HepG2 (cell line): Measurements from ENCODE around the gene EVA1A. TPM values are rescaled to one million over a fixed set of nuclear protein-coding genes. Genes with fewer than 3 reads are reported as not detected.
A peak's percentile ranks its signal among the peaks of the same experiment; 100 is the strongest.

Source experiments
- EHMT2 ChIP-seq: fragments of 200-600 bp; sonication (generic); IDR thresholded peaks from 2 replicates; pipeline ENCODE4 v1.7.0; 2017; ENCODE audit warnings: antibody characterized with exemption, low read depth, low read length, borderline replicate concordance
- GTF3A ChIP-seq: sonication (generic); formaldehyde crosslinking; conservative IDR thresholded peaks from 2 replicates; pipeline ENCODE4 v1.4.0; 2020; ENCODE audit warnings: mild to moderate bottlenecking, missing genetic modification reagents
- KDM2A ChIP-seq: sonication (generic); formaldehyde crosslinking; IDR thresholded peaks from 2 replicates; pipeline ENCODE4 v1.4.0; 2020; ENCODE audit warnings: low read depth, missing genetic modification reagents, borderline replicate concordance
- KDM4B ChIP-seq: sonication (generic); formaldehyde crosslinking; IDR thresholded peaks from 2 replicates; pipeline ENCODE4 v1.4.0; 2020; ENCODE audit warnings: missing genetic modification reagents
- PPARG ChIP-seq: conservative IDR thresholded peaks from 2 replicates; pipeline ENCODE4 v1.6.1; 2016; ENCODE audit warnings: missing biosample characterization, missing genetic modification reagents
- SRSF4 ChIP-seq: fragments of 200-400 bp; formaldehyde crosslinking; IDR thresholded peaks from one replicate; pipeline ENCODE4 v1.6.1; 2018; ENCODE audit warnings: mild to moderate bottlenecking, low read depth, low read length, moderate library complexity; ENCODE audit not compliant: poor library complexity, severe bottlenecking
- TRIM24 ChIP-seq: sonication (generic); formaldehyde crosslinking; IDR thresholded peaks from 2 replicates; pipeline ENCODE4 v1.8.0; 2022; ENCODE audit warnings: mild to moderate bottlenecking, missing genetic modification reagents
- ZFP1 ChIP-seq: IDR thresholded peaks from 2 replicates; pipeline ENCODE4 v1.6.1; 2016
- ZFP36 ChIP-seq: fragments of 150-350 bp; IDR thresholded peaks from 2 replicates; pipeline ENCODE4 v1.6.1; 2018; ENCODE audit warnings: borderline replicate concordance, low read length, low read depth; ENCODE audit not compliant: partially characterized antibody
- ZNF225 ChIP-seq: sonication (generic); formaldehyde crosslinking; IDR thresholded peaks from 2 replicates; pipeline ENCODE4 v1.4.0; 2020; ENCODE audit warnings: mild to moderate bottlenecking, missing genetic modification reagents
- ZNF569 ChIP-seq: sonication (generic); formaldehyde crosslinking; IDR thresholded peaks from 2 replicates; pipeline ENCODE4 v1.5.0; 2020; ENCODE audit warnings: mild to moderate bottlenecking, missing genetic modification reagents, moderate library complexity, borderline replicate concordance
- ZNF678 ChIP-seq: sonication (generic); formaldehyde crosslinking; IDR thresholded peaks from 2 replicates; pipeline ENCODE4 v1.4.0; 2020; ENCODE audit warnings: mild to moderate bottlenecking, missing genetic modification reagents
- ZNF782 ChIP-seq: sonication (generic); formaldehyde crosslinking; IDR thresholded peaks from 2 replicates; pipeline ENCODE4 v1.4.0; 2020; ENCODE audit warnings: missing genetic modification reagents, mild to moderate bottlenecking, borderline replicate concordance
- ZSCAN12 ChIP-seq: sonication (generic); formaldehyde crosslinking; IDR thresholded peaks from 2 replicates; pipeline ENCODE4 v1.9.0; 2021; ENCODE audit warnings: mild to moderate bottlenecking, missing genetic modification reagents
- polyA plus RNA-seq, 8 experiments: library from polyadenylated mRNA; depleted of rRNA in 3 of 8; stranded (reverse) in 7 of 8; unstranded in 1 of 8; fragments of >200 nt; fragmentation: Illumina TruSeq in 4 of 8; extraction: Trizol in 4 of 8; gene quantifications; 2 replicates each; pipeline versions ENCODE4 v1.2.1 to v1.2.3, GENCODE V29; 2011 to 2016; ENCODE audit warnings: low read depth in 4 of 8, missing spikeins in 1 of 8, mixed read lengths in 1 of 8; ENCODE audit not compliant: insufficient read depth in 1 of 8
- total RNA-seq, 5 experiments: library from RNA; depleted of rRNA; stranded (reverse); fragments of >200 nt; fragmentation: Illumina TruSeq; extraction: Trizol; gene quantifications; 2 replicates each; pipeline ENCODE4 v1.2.3, GENCODE V29; 2016; ENCODE audit warnings: low read depth in 1 of 5
- TF ChIP-seq, protein P1 (sequence below): sonication (generic); formaldehyde crosslinking; IDR thresholded peaks from 2 replicates; pipeline ENCODE4 v1.4.0; 2020; ENCODE audit warnings: missing genetic modification reagents, mild to moderate bottlenecking, borderline replicate concordance
- TF ChIP-seq, protein P2 (sequence below): IDR thresholded peaks from 2 replicates; pipeline ENCODE4 v1.6.1; 2016
- TF ChIP-seq, protein P3 (sequence below): sonication (generic); formaldehyde crosslinking; IDR thresholded peaks from 2 replicates; pipeline ENCODE4 v1.8.0; 2022; ENCODE audit warnings: missing genetic modification reagents, low read depth, mild to moderate bottlenecking, borderline replicate concordance
- TF ChIP-seq, protein P4 (sequence below): sonication (generic); formaldehyde crosslinking; conservative IDR thresholded peaks from 2 replicates; pipeline ENCODE4 v1.8.0; 2022; ENCODE audit warnings: mild to moderate bottlenecking, moderate library complexity, missing genetic modification reagents
- TF ChIP-seq, protein P5 (sequence below): sonication (generic); formaldehyde crosslinking; IDR thresholded peaks from 2 replicates; pipeline ENCODE4 v1.4.0; 2020; ENCODE audit warnings: mild to moderate bottlenecking, missing genetic modification reagents

EVA1A gene
- total and polyA plus RNA-seq, 2 of the 13 experiments (the other 11 are each of a cell fraction or from before 2014, with no cell fraction given): 57.5 to 57.8 TPM

DNA sequence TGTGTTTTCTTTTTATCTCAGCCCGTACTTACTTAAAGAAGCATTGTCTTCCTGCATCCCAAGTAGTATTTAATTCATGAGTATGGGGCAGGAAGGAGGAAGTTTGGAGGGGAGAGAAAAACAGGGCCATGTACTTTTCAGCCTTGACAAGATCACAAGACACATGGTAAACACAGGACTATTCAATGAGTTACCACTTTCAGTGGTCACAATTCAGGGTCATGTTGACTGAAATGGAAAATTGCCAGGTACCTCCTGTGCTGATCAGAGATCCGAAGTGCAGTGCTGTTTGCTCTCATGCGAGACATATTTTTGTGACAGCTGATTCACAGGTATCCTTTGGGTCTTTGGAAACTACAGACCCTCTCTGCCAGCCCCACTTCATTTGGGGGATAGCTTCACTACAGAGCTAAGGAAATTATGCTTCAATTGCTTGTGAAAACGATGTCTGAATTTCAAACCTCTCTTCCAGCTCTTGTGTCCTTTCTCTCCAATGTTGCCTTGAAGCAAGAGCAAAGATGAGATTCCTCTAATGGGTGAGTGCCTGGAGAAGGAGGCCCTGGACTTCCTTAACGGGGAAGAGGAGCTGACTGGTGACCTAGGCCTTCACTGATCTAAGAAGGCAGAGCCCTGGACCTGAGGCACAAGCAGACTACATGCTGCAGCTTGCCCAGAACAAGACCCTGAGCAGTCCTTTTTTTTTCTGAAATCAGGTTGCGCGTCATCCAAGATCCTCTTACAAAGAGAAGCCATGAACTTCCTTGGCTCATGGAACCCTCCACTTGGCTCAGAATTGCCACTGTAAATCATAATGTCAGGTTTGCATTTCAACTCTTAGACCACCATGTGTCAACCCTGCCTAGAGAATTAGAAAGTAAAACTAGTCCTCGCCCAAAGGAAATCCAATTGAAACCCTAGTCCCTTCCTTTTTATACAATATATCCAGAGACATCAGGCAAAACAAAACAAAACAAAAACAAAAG, 44.1 kb downstream of the EVA1A start (continued):
- peak; percentile 45; the same call in 1 of the 2 replicates for TF ChIP-seq EHMT2
- no peak; the same call in 1 of the 2 replicates for TF ChIP-seq TRIM24 (CRISPR knock-in tag)
- TF ChIP-seq, protein P1, sequence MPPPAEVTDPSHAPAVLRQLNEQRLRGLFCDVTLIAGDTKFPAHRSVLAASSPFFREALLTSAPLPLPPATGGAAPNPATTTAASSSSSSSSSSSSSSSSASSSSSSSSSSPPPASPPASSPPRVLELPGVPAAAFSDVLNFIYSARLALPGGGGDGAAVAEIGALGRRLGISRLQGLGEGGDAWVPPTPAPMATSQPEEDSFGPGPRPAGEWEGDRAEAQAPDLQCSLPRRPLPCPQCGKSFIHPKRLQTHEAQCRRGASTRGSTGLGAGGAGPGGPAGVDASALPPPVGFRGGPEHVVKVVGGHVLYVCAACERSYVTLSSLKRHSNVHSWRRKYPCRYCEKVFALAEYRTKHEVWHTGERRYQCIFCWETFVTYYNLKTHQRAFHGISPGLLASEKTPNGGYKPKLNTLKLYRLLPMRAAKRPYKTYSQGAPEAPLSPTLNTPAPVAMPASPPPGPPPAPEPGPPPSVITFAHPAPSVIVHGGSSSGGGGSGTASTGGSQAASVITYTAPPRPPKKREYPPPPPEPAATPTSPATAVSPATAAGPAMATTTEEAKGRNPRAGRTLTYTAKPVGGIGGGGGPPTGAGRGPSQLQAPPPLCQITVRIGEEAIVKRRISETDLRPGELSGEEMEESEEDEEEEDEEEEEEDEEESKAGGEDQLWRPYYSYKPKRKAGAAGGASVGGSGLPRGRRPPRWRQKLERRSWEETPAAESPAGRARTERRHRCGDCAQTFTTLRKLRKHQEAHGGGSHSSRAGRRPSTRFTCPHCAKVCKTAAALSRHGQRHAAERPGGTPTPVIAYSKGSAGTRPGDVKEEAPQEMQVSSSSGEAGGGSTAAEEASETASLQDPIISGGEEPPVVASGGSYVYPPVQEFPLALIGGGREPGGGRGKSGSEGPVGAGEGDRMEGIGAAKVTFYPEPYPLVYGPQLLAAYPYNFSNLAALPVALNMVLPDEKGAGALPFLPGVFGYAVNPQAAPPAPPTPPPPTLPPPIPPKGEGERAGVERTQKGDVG (CRISPR knock-in tag): no peak; the same call in 1 of the 2 replicates
- peak; percentile 35; the same call in 1 of the 2 replicates for TF ChIP-seq GTF3A (CRISPR knock-in tag)
- TF ChIP-seq ZFP36: no peak
- TF ChIP-seq, protein P2, sequence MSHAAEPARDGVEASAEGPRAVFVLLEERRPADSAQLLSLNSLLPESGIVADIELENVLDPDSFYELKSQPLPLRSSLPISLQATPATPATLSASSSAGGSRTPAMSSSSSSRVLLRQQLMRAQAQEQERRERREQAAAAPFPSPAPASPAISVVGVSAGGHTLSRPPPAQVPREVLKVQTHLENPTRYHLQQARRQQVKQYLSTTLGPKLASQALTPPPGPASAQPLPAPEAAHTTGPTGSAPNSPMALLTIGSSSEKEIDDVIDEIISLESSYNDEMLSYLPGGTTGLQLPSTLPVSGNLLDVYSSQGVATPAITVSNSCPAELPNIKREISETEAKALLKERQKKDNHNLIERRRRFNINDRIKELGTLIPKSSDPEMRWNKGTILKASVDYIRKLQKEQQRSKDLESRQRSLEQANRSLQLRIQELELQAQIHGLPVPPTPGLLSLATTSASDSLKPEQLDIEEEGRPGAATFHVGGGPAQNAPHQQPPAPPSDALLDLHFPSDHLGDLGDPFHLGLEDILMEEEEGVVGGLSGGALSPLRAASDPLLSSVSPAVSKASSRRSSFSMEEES (CRISPR knock-in tag): peak; percentile 100
- no peak for TF ChIP-seq ZNF678 (CRISPR knock-in tag)
- 0 out of 2 replicates have a peak, but pooled peaks have one; percentile 52 for TF ChIP-seq ZNF782
- no peak for TF ChIP-seq ZNF225 (CRISPR knock-in tag)
- TF ChIP-seq, protein P3, sequence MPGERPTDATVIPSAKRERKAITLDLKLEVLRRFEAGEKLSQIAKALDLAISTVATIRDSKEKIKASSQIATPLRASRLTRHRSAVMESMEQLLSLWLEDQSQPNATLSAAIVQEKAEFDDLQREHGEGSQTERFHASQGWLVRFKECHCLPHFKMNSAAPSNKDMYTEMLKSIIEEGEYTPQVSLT: no peak
- TF ChIP-seq, protein P4, sequence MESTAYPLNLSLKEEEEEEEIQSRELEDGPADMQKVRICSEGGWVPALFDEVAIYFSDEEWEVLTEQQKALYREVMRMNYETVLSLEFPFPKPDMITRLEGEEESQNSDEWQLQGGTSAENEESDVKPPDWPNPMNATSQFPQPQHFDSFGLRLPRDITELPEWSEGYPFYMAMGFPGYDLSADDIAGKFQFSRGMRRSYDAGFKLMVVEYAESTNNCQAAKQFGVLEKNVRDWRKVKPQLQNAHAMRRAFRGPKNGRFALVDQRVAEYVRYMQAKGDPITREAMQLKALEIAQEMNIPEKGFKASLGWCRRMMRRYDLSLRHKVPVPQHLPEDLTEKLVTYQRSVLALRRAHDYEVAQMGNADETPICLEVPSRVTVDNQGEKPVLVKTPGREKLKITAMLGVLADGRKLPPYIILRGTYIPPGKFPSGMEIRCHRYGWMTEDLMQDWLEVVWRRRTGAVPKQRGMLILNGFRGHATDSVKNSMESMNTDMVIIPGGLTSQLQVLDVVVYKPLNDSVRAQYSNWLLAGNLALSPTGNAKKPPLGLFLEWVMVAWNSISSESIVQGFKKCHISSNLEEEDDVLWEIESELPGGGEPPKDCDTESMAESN: peak; percentile 42
- no peak for TF ChIP-seq SRSF4
- TF ChIP-seq ZNF569 (CRISPR knock-in tag): no peak
- peak; percentile 94 for TF ChIP-seq PPARG (CRISPR knock-in tag)
- TF ChIP-seq ZSCAN12: no peak
- peak; percentile 72; the same call in 1 of the 2 replicates for TF ChIP-seq ZFP1 (CRISPR knock-in tag)
- TF ChIP-seq KDM2A (CRISPR knock-in tag): no peak
- TF ChIP-seq KDM4B: peak; percentile 91
- TF ChIP-seq, protein P5, sequence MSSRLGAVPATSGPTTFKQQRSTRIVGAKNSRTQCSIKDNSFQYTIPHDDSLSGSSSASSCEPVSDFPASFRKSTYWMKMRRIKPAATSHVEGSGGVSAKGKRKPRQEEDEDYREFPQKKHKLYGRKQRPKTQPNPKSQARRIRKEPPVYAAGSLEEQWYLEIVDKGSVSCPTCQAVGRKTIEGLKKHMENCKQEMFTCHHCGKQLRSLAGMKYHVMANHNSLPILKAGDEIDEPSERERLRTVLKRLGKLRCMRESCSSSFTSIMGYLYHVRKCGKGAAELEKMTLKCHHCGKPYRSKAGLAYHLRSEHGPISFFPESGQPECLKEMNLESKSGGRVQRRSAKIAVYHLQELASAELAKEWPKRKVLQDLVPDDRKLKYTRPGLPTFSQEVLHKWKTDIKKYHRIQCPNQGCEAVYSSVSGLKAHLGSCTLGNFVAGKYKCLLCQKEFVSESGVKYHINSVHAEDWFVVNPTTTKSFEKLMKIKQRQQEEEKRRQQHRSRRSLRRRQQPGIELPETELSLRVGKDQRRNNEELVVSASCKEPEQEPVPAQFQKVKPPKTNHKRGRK (CRISPR knock-in tag): no peak
